Neural progenitor cell (in vitro differentiated cells): Measurements from ENCODE around the gene SWAP70. TPM values are rescaled to one million over a fixed set of nuclear protein-coding genes. Genes with fewer than 3 reads are reported as not detected.

ENCODE experiments used
- DNase-seq: peaks from one replicate; pipeline ENCODE4 v3.0.0-alpha.2; 2016; ENCODE audit warnings: low spot score
- H2AFZ ChIP-seq: fragments of 200-600 bp; sonication (generic); replicated peaks from 2 replicates; pipeline ENCODE4 v1.6.1; 2016; ENCODE audit warnings: antibody characterized with exemption
- H3F3A ChIP-seq: fragments of 200-600 bp; sonication (generic); 2 replicates; pipeline ENCODE4 v1.6.1; 2016; ENCODE audit warnings: antibody characterized with exemption, low read depth
- H3K27ac ChIP-seq: fragments of 200-600 bp; sonication (generic); 2 replicates; pipeline ENCODE4 v1.5.1; 2016; ENCODE audit warnings: mild to moderate bottlenecking
- H3K27me3 ChIP-seq: fragments of 200-600 bp; sonication (generic); 2 replicates; pipeline ENCODE4 v1.6.1; 2016; ENCODE audit warnings: mild to moderate bottlenecking, moderate library complexity
- H3K36me3 ChIP-seq: fragments of 200-600 bp; sonication (generic); 2 replicates; pipeline ENCODE4 v1.5.1; 2016
- H3K4me1 ChIP-seq: fragments of 200-600 bp; sonication (generic); 2 replicates; pipeline ENCODE4 v1.6.1; 2016; ENCODE audit warnings: mixed run types
- H3K4me2 ChIP-seq: fragments of 200-600 bp; sonication (generic); 2 replicates; pipeline ENCODE4 v1.6.1; 2016
- H3K4me3 ChIP-seq: fragments of 200-600 bp; sonication (generic); 2 replicates; pipeline ENCODE4 v1.5.1; 2016
- H3K79me2 ChIP-seq: fragments of 200-600 bp; sonication (generic); 2 replicates; pipeline ENCODE4 v1.6.1; 2016; ENCODE audit warnings: low read depth
- H3K9ac ChIP-seq: fragments of 200-600 bp; sonication (generic); 2 replicates; pipeline ENCODE4 v1.6.1; 2016
- H3K9me3 ChIP-seq: fragments of 200-600 bp; sonication (generic); 2 replicates; pipeline ENCODE4 v1.5.1; 2016; ENCODE audit warnings: low read depth
- H4K20me1 ChIP-seq: fragments of 200-600 bp; sonication (generic); 2 replicates; pipeline ENCODE4 v1.6.1; 2016; ENCODE audit warnings: low read depth
- H3K27ac Mint-ChIP-seq: 3 replicates; pipeline ENCODE4 v1.8.0; 2021; ENCODE audit warnings: mixed read lengths
- H3K27me3 Mint-ChIP-seq: 2 replicates; pipeline ENCODE4 v1.8.0; 2022; ENCODE audit warnings: low read depth, mild to moderate bottlenecking, inconsistent platforms, moderate library complexity, mixed read lengths; ENCODE audit not compliant: insufficient read depth
- H3K36me3 Mint-ChIP-seq: 3 replicates; pipeline ENCODE4 v1.8.0; 2021; ENCODE audit warnings: mixed read lengths
- H3K4me1 Mint-ChIP-seq: 3 replicates; pipeline ENCODE4 v1.8.0; 2021; ENCODE audit warnings: mixed read lengths
- H3K4me3 Mint-ChIP-seq: 3 replicates; pipeline ENCODE4 v1.8.0; 2021; ENCODE audit warnings: mild to moderate bottlenecking, moderate library complexity, mixed read lengths
- H3K9me3 Mint-ChIP-seq: 3 replicates; pipeline ENCODE4 v1.8.0; 2020; ENCODE audit warnings: mixed read lengths
- EZH2 ChIP-seq: fragments of 200-600 bp; sonication (generic); IDR thresholded peaks from 2 replicates; pipeline ENCODE4 v1.6.1; 2017; ENCODE audit warnings: antibody characterized with exemption, mild to moderate bottlenecking, moderate library complexity
- EZH2phosphoT487 ChIP-seq: fragments of 200-600 bp; sonication (generic); IDR thresholded peaks from 2 replicates; pipeline ENCODE4 v1.6.1; 2017; ENCODE audit warnings: antibody characterized with exemption
- total RNA-seq: library from RNA; depleted of rRNA; stranded (reverse); fragments of >200 nt; gene quantifications from 2 replicates; pipeline ENCODE4 v1.2.3, GENCODE V29; 2015; ENCODE audit warnings: low replicate concordance
- TF ChIP-seq, protein P1 (sequence below): fragments of 200-600 bp; sonication (generic); IDR thresholded peaks from 2 replicates; pipeline ENCODE4 v1.5.1; 2017; ENCODE audit warnings: antibody characterized with exemption, mild to moderate bottlenecking

SWAP70 gene
- total RNA-seq, result 18.3 and 25.5 TPM in 2 replicates

GRCh38 chr11:9663699-9664275 is at the start of gene SWAP70:
Gene SWAP70 (plus strand): TSS chr11:9664077. CDS start chr11:9664180, 103 bp downstream.
- Histone ChIP-seq H3K36me3 (peaks cover 8% of the 10 kb centered on the region), H3K9me3 (peaks cover 10% of the 10 kb centered on the region), H3K79me2 (peaks cover 47% of the 10 kb centered on the region), H3K27ac (no peak within 1 kb of the TSS), H3F3A (peaks cover 17% of the 10 kb centered on the region), H3K4me2 (peak within 1 kb of the TSS; percentile 90), H3K27me3 (no peaks in the 10 kb centered on the region), H4K20me1 (no peaks in the 10 kb centered on the region), H3K4me3 (peak within 1 kb of the TSS; percentile 89), H2AFZ (peak within 1 kb of the TSS; percentile 96), H3K4me1 (no peaks in the 10 kb centered on the region), H3K9ac (peak within 1 kb of the TSS; percentile 37)
- H3K27me3 Mint-ChIP-seq, result peaks cover 9% of the 10 kb centered on the region
- peak within 1 kb of the TSS; percentile 93 for H3K4me3 Mint-ChIP-seq
- peaks cover 24% of the 10 kb centered on the region for H3K9me3 Mint-ChIP-seq
- DNase-seq, result peak; percentile 93
- peaks cover 17% of the 10 kb centered on the region for H3K36me3 Mint-ChIP-seq
- peak within 1 kb of the TSS; percentile 46 for H3K27ac Mint-ChIP-seq
- H3K4me1 Mint-ChIP-seq, result peaks cover 10% of the 10 kb centered on the region
- TF ChIP-seq EZH2phosphoT487, result no peak
- TF ChIP-seq, protein P1, sequence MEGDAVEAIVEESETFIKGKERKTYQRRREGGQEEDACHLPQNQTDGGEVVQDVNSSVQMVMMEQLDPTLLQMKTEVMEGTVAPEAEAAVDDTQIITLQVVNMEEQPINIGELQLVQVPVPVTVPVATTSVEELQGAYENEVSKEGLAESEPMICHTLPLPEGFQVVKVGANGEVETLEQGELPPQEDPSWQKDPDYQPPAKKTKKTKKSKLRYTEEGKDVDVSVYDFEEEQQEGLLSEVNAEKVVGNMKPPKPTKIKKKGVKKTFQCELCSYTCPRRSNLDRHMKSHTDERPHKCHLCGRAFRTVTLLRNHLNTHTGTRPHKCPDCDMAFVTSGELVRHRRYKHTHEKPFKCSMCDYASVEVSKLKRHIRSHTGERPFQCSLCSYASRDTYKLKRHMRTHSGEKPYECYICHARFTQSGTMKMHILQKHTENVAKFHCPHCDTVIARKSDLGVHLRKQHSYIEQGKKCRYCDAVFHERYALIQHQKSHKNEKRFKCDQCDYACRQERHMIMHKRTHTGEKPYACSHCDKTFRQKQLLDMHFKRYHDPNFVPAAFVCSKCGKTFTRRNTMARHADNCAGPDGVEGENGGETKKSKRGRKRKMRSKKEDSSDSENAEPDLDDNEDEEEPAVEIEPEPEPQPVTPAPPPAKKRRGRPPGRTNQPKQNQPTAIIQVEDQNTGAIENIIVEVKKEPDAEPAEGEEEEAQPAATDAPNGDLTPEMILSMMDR, result peak; percentile 40

DNA sequence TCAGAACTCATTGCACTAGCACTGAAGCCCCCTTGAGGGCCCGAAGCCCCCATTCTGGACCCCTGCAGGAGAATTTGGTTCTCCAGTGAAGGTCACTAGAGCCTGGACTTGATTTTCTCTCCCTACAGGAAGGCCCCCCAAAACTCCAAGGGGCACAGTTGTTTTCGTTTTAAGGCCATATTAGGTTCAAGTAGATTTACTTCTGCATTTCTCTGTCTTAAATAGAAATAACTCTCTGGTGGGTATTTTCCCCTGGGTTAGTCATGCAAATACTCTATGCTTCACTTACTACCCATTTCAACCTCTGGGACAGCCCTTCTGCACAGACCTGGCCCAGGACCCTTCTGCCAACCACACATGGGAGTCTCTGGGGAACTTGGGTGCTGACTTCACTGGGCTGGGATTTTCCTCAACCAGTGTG is 48.8 kb upstream of the SWAP70 start:
- Mint-ChIP-seq H3K27me3 (no peaks in the 10 kb centered on the region), H3K27ac (no peak overlapping the region), H3K4me1 (peaks cover 16% of the 10 kb centered on the region), H3K4me3 (peak overlapping the region; percentile 72), H3K9me3 (no peaks in the 10 kb centered on the region), H3K36me3 (no peaks in the 10 kb centered on the region)
- Histone ChIP-seq H3K9ac (no peak overlapping the region), H3F3A (peaks cover 23% of the 10 kb centered on the region), H4K20me1 (no peaks in the 10 kb centered on the region), H3K79me2 (no peaks in the 10 kb centered on the region), H3K9me3 (no peaks in the 10 kb centered on the region), H3K4me2 (peak overlapping the region; percentile 81), H3K4me1 (peaks cover 10% of the 10 kb centered on the region), H3K27me3 (peaks cover 7% of the 10 kb centered on the region), H3K36me3 (no peaks in the 10 kb centered on the region), H2AFZ (no peak overlapping the region), H3K4me3 (no peak overlapping the region), H3K27ac (no peak overlapping the region)
- TF ChIP-seq EZH2phosphoT487, result no peak
- TF ChIP-seq, protein P1, result no peak
- no peak for TF ChIP-seq EZH2
- no peak for DNase-seq

GRCh38 chr11:9616042-9616675 is 47.7 kb upstream of the SWAP70 start:
- Histone ChIP-seq H3K9me3 (no peaks in the 10 kb centered on the region), H2AFZ (no peak overlapping the region), H4K20me1 (no peaks in the 10 kb centered on the region), H3K4me3 (no peak overlapping the region), H3F3A (peaks cover 23% of the 10 kb centered on the region), H3K27ac (no peak overlapping the region), H3K9ac (no peak overlapping the region), H3K36me3 (no peaks in the 10 kb centered on the region), H3K4me1 (peaks cover 10% of the 10 kb centered on the region), H3K79me2 (no peaks in the 10 kb centered on the region), H3K27me3 (peaks cover 7% of the 10 kb centered on the region), H3K4me2 (no peak overlapping the region)
- Mint-ChIP-seq H3K27me3 (no peaks in the 10 kb centered on the region), H3K9me3 (no peaks in the 10 kb centered on the region), H3K27ac (no peak overlapping the region), H3K36me3 (no peaks in the 10 kb centered on the region), H3K4me3 (no peak overlapping the region), H3K4me1 (peaks cover 16% of the 10 kb centered on the region)
- TF ChIP-seq, protein P1, result no peak
- TF ChIP-seq EZH2, result no peak
- no peak for TF ChIP-seq EZH2phosphoT487
- DNase-seq, result no peak
